ENCODE data around the gene CHRNB2.

- TF ChIP-seq ZNF707 (tag by site-specific recombination; IDR thresholded peaks at IDR 0.05) (no peak), CTCF (tag by site-specific recombination; IDR thresholded peaks at IDR 0.05) (no peak), REST (tag by site-specific recombination; IDR thresholded peaks at IDR 0.05) (no peak), MEIS1 (CRISPR knock-in tag; IDR thresholded peaks at IDR 0.05; ENCODE audit: borderline replicate concordance) (no peak), HOXA7 (CRISPR knock-in tag; IDR thresholded peaks at IDR 0.05; ENCODE audit: borderline replicate concordance) (no peak), ZNF280C (tag by site-specific recombination; IDR thresholded peaks at IDR 0.05) (no peak), ZNF510 (tag by site-specific recombination; IDR thresholded peaks at IDR 0.05; ENCODE audit: insufficient replicate concordance) (no peak), ATF2 (tag by site-specific recombination; IDR thresholded peaks at IDR 0.05; ENCODE audit: low read depth) (no peak), ZNF140 (tag by site-specific recombination; IDR thresholded peaks at IDR 0.05) (no peak), ZNF146 (tag by site-specific recombination; IDR thresholded peaks at IDR 0.05) (no peak), PRDM1 (tag by site-specific recombination; IDR thresholded peaks at IDR 0.05) (no peak), KLF17 (tag by site-specific recombination; IDR thresholded peaks at IDR 0.05) (no peak), ZNF561 (tag by site-specific recombination; IDR thresholded peaks at IDR 0.05; ENCODE audit: borderline replicate concordance) (no peak), YY1 (tag by site-specific recombination; IDR thresholded peaks at IDR 0.05) (no peak)
These were observed 42.7 kb upstream of the CHRNB2 start for GRCh38 chr1:154524881-154525280.

Measured in HEK293 (cell line).